ENCODE measurements around the gene IL6ST.
A peak's percentile ranks its signal among the peaks of the same experiment; 100 is the strongest.
"Not testable (repeated sequence)": the region's sequence is repeated elsewhere in the genome, so short reads cannot be mapped to it uniquely, and the experiment has no call there.

IL6ST gene

GRCh38 chr5:55994495-55994997, at the start of gene IL6ST:
TSS of gene IL6ST (minus strand) at chr5:55994963. CDS start at chr5:55976278, 18,685 bp downstream.
- peak; percentile 60 for DNase-seq

GRCh38 chr5:56039985-56040384, 45.2 kb upstream of the IL6ST start:
- DNase-seq = no peak

GRCh38 chr5:56038206-56038605, 43.4 kb upstream of the IL6ST start:
- not testable (repeated sequence) for DNase-seq

- DNase-seq = no peak
These were observed 42.8 kb upstream of the IL6ST start for GRCh38 chr5:56037531-56038010.

- not testable (repeated sequence) for DNase-seq
These were observed 40.6 kb upstream of the IL6ST start for GRCh38 chr5:56035394-56035793.

- DNase-seq = not testable (repeated sequence)
These were observed 35.3 kb upstream of the IL6ST start for GRCh38 chr5:56029871-56030630.

GRCh38 chr5:56029457-56029856, 34.7 kb upstream of the IL6ST start:
- no peak for DNase-seq

GRCh38 chr5:56028708-56029107, 33.9 kb upstream of the IL6ST start:
- DNase-seq = no peak

- DNase-seq = no peak
These were observed 32.1 kb upstream of the IL6ST start for GRCh38 chr5:56026863-56027300.

- no peak for DNase-seq
These were observed 30.6 kb upstream of the IL6ST start for GRCh38 chr5:56025151-56025885.

- no peak for DNase-seq
These were observed 30.0 kb upstream of the IL6ST start for GRCh38 chr5:56024810-56025150.

GRCh38 chr5:56023296-56023695, 28.5 kb upstream of the IL6ST start:
- DNase-seq = no peak

- DNase-seq = peak; percentile 23
These were observed 24.8 kb upstream of the IL6ST start for GRCh38 chr5:56019306-56020272.

GRCh38 chr5:56018832-56019231, 24.1 kb upstream of the IL6ST start:
- no peak for DNase-seq

- not testable (repeated sequence) for DNase-seq
These were observed 19.9 kb upstream of the IL6ST start for GRCh38 chr5:56014701-56015100.

GRCh38 chr5:56013939-56014338, 19.2 kb upstream of the IL6ST start:
- not testable (repeated sequence) for DNase-seq

- peak; percentile 54 for DNase-seq
These were observed 17.7 kb upstream of the IL6ST start for GRCh38 chr5:56012281-56012963.

GRCh38 chr5:56011835-56012234, 17.1 kb upstream of the IL6ST start:
- DNase-seq = no peak

- DNase-seq = no peak
These were observed 15.7 kb upstream of the IL6ST start for GRCh38 chr5:56010431-56010830.

GRCh38 chr5:56006600-56006999, 11.8 kb upstream of the IL6ST start:
- no peak for DNase-seq

GRCh38 chr5:56006094-56006493, 11.3 kb upstream of the IL6ST start:
- DNase-seq = no peak

GRCh38 chr5:56004874-56005273, 10.1 kb upstream of the IL6ST start:
- no peak for DNase-seq

Data from CD4-positive, alpha-beta T cell treated with Interleukin-21 for 1 hour (primary cell).